Stimulated activated CD4-positive, alpha-beta T cell treated with anti-CD3 and anti-CD28 coated beads, TNF-alpha, amount 100 ng/mL, for 24 hours (primary cell): Measurements from ENCODE around the gene BAD.
A peak's percentile ranks its signal among the peaks of the same experiment; 100 is the strongest.
"Not testable (repeated sequence)": the region's sequence is repeated elsewhere in the genome, so short reads cannot be mapped to it uniquely, and the experiment has no call there.

Experiments used
- DNase-seq, 3 experiments: peaks; one replicate each; pipeline ENCODE4 v3.0.0-alpha.2; 2020; ENCODE audit warnings: low read depth in 3 of 3

Gene BAD

GRCh38 chr11:64284048-64284961 is at the start of gene BAD:
BAD (minus strand) TSS chr11:64284665; CDS start chr11:64284368, 297 bp downstream.
- peak; percentile 85 to 94 (median 86) for DNase-seq

- no peak for DNase-seq
Measured at GRCh38 chr11:64333556-64333955, 49.1 kb upstream of the BAD start.

GRCh38 chr11:64331569-64332371 is 47.3 kb upstream of the BAD start:
- DNase-seq = peak in 2 of 3 experiments; percentile 52 to 77

- DNase-seq = no peak
Measured at GRCh38 chr11:64330888-64331287, 46.4 kb upstream of the BAD start.

- no peak for DNase-seq
Measured at GRCh38 chr11:64327993-64328392, 43.5 kb upstream of the BAD start.

- no peak for DNase-seq
Measured at GRCh38 chr11:64327375-64327774, 42.9 kb upstream of the BAD start.

- no peak for DNase-seq
Measured at GRCh38 chr11:64324692-64325469, 40.4 kb upstream of the BAD start.

- not testable (repeated sequence) for DNase-seq
Measured at GRCh38 chr11:64323984-64324383, 39.5 kb upstream of the BAD start.

- DNase-seq = no peak
Measured at GRCh38 chr11:64323373-64323772, 38.9 kb upstream of the BAD start.

GRCh38 chr11:64322925-64323260 is 38.4 kb upstream of the BAD start:
- no peak for DNase-seq

GRCh38 chr11:64321533-64321932 is 37.1 kb upstream of the BAD start:
- DNase-seq = no peak

- DNase-seq = no peak
Measured at GRCh38 chr11:64321026-64321425, 36.6 kb upstream of the BAD start.

- DNase-seq = no peak
Measured at GRCh38 chr11:64320556-64320955, 36.1 kb upstream of the BAD start.

GRCh38 chr11:64318766-64319761 is 34.6 kb upstream of the BAD start:
- DNase-seq = no peak

- peak; percentile 80 to 94 (median 88) for DNase-seq
Measured at GRCh38 chr11:64317961-64318765, 33.7 kb upstream of the BAD start, which contains the start of gene PRDX5. PRDX5 (plus strand) TSS chr11:64318121; CDS start chr11:64318216, 95 bp downstream.

- peak; percentile 93 to 97 (median 96) for DNase-seq
Measured at GRCh38 chr11:64317325-64317960, 33.0 kb upstream of the BAD start, which contains the start of gene TRMT112. TRMT112 (minus strand) TSS chr11:64317559; CDS start chr11:64317526, 33 bp downstream.

GRCh38 chr11:64316672-64317324 is 32.3 kb upstream of the BAD start:
- no peak for DNase-seq
